ENCODE data around the gene TMED7.
A peak's percentile ranks its signal among the peaks of the same experiment; 100 is the strongest.

TMED7 gene

DNA sequence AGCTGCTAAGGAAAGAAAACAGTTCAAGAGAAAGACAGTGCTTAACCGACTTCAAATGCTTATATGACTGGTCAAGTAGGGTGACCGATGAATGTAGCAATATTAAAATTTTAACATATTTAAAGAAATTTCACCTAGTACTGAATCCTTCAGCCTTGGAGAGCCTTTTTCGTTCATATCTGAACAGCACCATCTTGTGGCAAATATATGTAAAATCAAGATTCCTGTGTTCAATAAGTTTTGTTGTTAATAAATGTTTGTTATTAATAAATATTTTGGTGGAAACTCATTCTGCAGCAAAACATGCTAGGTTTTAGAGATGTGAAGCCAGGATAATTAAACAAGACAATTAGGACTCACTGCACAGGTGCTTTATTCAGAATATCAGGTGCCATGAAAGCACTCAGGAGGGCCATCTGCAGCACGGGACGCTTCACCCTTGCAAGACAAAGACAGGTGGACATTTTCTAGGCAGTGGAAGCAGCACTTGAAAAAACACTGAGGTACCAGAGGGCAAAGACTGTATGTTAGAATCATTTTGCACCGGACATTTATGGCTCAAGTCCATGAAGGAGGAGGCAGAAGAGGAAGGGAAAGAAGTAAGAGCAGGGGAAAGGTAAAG, 39.2 kb downstream of the TMED7 start:
- H3K4me3 ChIP-seq (ENCODE audit: low read depth, low read length) = no peak overlapping the region
- peak; percentile 44 for DNase-seq (ENCODE audit: low read depth)
- TF ChIP-seq, protein P1, sequence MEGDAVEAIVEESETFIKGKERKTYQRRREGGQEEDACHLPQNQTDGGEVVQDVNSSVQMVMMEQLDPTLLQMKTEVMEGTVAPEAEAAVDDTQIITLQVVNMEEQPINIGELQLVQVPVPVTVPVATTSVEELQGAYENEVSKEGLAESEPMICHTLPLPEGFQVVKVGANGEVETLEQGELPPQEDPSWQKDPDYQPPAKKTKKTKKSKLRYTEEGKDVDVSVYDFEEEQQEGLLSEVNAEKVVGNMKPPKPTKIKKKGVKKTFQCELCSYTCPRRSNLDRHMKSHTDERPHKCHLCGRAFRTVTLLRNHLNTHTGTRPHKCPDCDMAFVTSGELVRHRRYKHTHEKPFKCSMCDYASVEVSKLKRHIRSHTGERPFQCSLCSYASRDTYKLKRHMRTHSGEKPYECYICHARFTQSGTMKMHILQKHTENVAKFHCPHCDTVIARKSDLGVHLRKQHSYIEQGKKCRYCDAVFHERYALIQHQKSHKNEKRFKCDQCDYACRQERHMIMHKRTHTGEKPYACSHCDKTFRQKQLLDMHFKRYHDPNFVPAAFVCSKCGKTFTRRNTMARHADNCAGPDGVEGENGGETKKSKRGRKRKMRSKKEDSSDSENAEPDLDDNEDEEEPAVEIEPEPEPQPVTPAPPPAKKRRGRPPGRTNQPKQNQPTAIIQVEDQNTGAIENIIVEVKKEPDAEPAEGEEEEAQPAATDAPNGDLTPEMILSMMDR (IDR thresholded peaks at IDR 0.05; ENCODE audit: insufficient read depth, low read depth, low read length, missing control alignments) = peak; percentile 27

DNA sequence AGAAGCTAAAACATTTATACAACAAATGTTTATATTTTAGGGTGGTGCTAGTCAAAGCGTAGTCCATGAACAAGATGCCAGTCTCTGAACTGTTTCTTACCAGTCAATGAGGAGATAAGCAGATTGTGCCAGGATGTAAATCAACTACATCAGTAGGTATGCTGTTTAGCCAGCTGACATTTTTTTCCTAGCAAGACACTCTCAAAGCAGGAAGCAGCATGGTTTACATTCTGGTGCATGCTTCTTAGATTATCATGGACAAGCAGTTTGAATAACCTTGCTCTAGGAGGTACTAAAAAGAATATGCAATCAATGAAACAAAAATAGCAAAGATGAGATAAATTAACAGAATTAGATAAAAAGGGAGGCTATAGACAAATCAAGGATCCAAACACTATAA, 40.6 kb downstream of the TMED7 start:
- no peak for DNase-seq (ENCODE audit: low read depth)
- TF ChIP-seq, protein P1 (IDR thresholded peaks at IDR 0.05; ENCODE audit: insufficient read depth, low read depth, low read length, missing control alignments) = no peak
- no peak overlapping the region for H3K4me3 ChIP-seq (ENCODE audit: low read depth, low read length)

DNA sequence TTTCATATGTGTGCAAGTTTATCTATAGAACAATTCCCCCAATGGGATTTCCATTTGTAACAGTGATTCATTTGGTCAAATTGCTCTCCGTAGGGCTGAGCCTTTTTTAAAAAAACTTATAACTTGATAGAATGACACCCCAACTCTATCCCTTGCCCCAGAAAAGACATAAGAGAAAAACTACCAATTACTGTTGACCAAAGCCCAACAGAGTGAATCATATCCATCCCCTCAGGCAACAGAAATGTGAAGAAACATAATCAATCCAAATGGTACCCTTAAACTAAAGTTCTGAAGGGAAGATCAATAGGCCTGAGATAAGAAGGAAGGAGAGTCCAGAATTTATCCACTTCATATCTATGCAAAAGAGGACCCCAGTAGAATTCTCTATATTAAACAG, 41.3 kb downstream of the TMED7 start:
- no peak for DNase-seq (ENCODE audit: low read depth)
- H3K4me3 ChIP-seq (ENCODE audit: low read depth, low read length) = no peak overlapping the region
- TF ChIP-seq, protein P1 (IDR thresholded peaks at IDR 0.05; ENCODE audit: insufficient read depth, low read depth, low read length, missing control alignments) = no peak

DNA sequence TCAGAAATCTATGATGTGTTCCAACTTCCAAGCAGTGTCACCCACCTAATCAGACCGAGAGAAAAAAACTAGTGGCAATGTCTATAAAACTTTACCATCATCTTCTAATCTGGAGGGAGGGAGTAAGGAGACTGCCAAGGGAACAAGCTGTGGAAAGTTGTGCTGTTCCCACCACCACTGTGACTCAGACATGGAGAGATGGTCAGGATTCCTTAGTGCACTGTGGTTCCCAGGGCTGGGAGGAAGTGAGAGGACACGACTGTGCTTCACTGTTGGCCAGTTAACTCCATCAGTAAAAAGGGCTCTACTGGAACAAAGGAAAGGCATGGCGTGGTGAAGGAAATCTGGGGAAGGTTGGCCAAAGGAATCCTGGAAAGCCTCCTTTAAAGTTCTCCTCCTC, 42.4 kb downstream of the TMED7 start:
- no peak for DNase-seq (ENCODE audit: low read depth)
- no peak overlapping the region for H3K4me3 ChIP-seq (ENCODE audit: low read depth, low read length)
- TF ChIP-seq, protein P1 (IDR thresholded peaks at IDR 0.05; ENCODE audit: insufficient read depth, low read depth, low read length, missing control alignments) = no peak

DNA sequence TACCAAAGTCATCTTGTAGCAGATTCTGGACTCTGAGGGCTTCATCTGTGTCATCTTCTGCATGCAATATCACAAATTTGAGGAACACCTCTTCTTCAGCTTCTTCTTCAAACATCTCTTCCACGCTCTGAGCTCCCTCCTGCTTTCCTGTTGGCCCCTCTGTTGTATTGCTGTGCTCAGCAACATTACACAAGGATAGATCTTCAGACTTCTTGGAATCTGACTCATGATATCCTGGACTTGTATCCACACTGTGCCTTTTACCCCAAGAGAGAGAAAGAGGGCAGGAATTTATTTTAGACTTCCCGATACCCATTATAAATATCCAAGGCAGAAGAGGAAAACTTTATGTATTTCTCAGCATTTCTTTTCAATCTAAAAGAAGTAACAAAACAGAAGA, 44.9 kb downstream of the TMED7 start:
- H3K4me3 ChIP-seq (ENCODE audit: low read depth, low read length) = no peak overlapping the region
- DNase-seq (ENCODE audit: low read depth) = no peak
- TF ChIP-seq, protein P1 (IDR thresholded peaks at IDR 0.05; ENCODE audit: insufficient read depth, low read depth, low read length, missing control alignments) = no peak

DNA sequence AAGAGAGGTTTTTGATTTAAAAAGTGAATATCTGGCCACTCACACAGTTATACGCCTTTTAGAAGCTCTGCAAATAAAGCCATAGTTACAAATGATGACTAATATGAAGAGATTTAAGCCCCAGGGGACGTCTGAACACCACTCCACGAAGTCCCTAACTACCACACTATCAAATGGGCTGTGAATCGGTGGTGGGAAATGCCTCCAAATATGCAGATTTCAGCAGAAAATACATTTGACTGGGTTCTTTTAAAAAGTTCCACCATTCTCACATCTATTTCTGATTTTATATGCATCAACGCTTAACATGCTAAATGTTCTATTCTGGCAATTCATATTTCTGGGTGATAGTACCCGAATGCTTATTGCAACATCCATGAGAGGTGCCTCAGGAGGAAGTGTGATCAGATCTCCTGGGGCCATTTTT, 46.1 kb downstream of the TMED7 start:
- no peak overlapping the region; the same call in 1 of the 2 replicates for H3K4me3 ChIP-seq (ENCODE audit: low read depth, low read length)
- TF ChIP-seq, protein P1 (IDR thresholded peaks at IDR 0.05; ENCODE audit: insufficient read depth, low read depth, low read length, missing control alignments) = no peak
- DNase-seq (ENCODE audit: low read depth) = peak; percentile 80

DNA sequence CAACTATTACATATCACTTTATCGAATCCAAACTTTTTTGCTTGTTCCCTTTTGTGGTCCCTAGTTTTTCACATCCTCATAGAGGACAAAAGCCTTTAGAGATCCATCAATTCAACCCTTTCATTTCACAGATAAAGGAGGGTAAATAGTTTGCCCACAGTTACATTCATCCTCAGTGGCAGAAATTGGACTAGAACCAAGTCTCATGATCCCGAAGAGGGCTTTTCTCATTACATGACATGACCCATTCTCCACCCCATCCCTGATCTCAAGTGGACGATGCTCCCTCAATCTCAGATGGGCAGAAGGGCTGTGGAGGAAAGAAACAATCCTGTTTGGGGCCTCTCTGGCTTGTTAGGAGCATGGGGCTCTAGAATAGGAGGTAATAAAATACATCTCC, 46.6 kb downstream of the TMED7 start:
- H3K4me3 ChIP-seq (ENCODE audit: low read depth, low read length) = no peak overlapping the region
- TF ChIP-seq, protein P1 (IDR thresholded peaks at IDR 0.05; ENCODE audit: insufficient read depth, low read depth, low read length, missing control alignments) = no peak
- no peak for DNase-seq (ENCODE audit: low read depth)
